Kidney (tissue), 22 donors: ENCODE results near the gene COL4A5. TPM values are rescaled to one million over a fixed set of nuclear protein-coding genes. Genes with fewer than 3 reads are reported as not detected.
"Not testable (repeated sequence)": the region's sequence is repeated elsewhere in the genome, so short reads cannot be mapped to it uniquely, and the experiment has no call there.

Source experiments
- DNase-seq, 5 donors: peaks; one replicate each; pipeline ENCODE4 v3.0.0-alpha.2; 2013 to 2020
- FAIRE-seq: peaks from 2 replicates; lab custom pipeline; 2012; peaks lifted over from hg19 to GRCh38; lab: Jason Lieb, UNC
- H3K27ac ChIP-seq, 2 donors: one replicate each; pipeline ENCODE4 v1.7.0; 2013; ENCODE audit warnings: low read depth in 2 of 2, low read length in 2 of 2, inconsistent platforms in 1 of 2
- H3K27me3 ChIP-seq: one replicate; pipeline ENCODE4 v1.7.1; 2013; ENCODE audit warnings: low read length, inconsistent platforms; ENCODE audit not compliant: control insufficient read depth, insufficient read depth
- H3K36me3 ChIP-seq, 3 donors: one replicate each; pipeline versions ENCODE4 v1.7.0 to v1.7.1; 2013; ENCODE audit warnings: low read length in 3 of 3, control low read depth in 1 of 3, inconsistent platforms in 1 of 3; ENCODE audit not compliant: insufficient read depth in 3 of 3, control insufficient read depth in 2 of 3
- H3K4me1 ChIP-seq, 3 donors: one replicate each; pipeline versions ENCODE4 v1.7.0 to v1.7.1; 2013; ENCODE audit warnings: low read length in 3 of 3, inconsistent platforms in 1 of 3, low read depth in 1 of 3; ENCODE audit not compliant: control insufficient read depth in 2 of 3, insufficient read depth in 2 of 3
- H3K4me3 ChIP-seq, 3 donors: one replicate each; pipeline versions ENCODE4 v1.7.0 to v1.8.1; 2013; ENCODE audit warnings: low read length in 3 of 3, control low read depth in 1 of 3, inconsistent platforms in 1 of 3
- H3K9ac ChIP-seq, 3 donors: one replicate each; pipeline versions ENCODE4 v1.7.0 to v1.7.1; 2013; ENCODE audit warnings: low read length in 3 of 3, control low read depth in 1 of 3, inconsistent platforms in 1 of 3
- H3K9me3 ChIP-seq, 3 donors: one replicate each; pipeline versions ENCODE4 v1.7.0 to v1.7.1; 2013; ENCODE audit warnings: low read length in 3 of 3, control low read depth in 1 of 3, inconsistent platforms in 1 of 3; ENCODE audit not compliant: control insufficient read depth in 2 of 3, insufficient read depth in 1 of 3
- CTCF ChIP-seq: IDR thresholded peaks from 3 replicates; pipeline ENCODE4 v1.5.1; 2012; ENCODE audit warnings: mild to moderate bottlenecking, moderate library complexity, borderline replicate concordance; ENCODE audit not compliant: insufficient read depth; ENCODE audit errors: extremely low read depth
- intact Hi-C: fragments of 100-400 bp; cut with DNase I; formaldehyde crosslinking; loops from one replicate; pipeline ENCODE4 v1.11.1; 2022
- long read RNA-seq, 10 donors: library from polyadenylated mRNA in 1 of 10; unstranded in 1 of 10; transcript quantifications; one replicate each; pipeline ENCODE4 v2.0.0 and lab custom pipeline, GENCODE V29; 2021 to 2026
- polyA plus RNA-seq: library from polyadenylated mRNA; stranded (reverse); fragments of 350-450 nt; fragmentation: Illumina TruSeq; extraction: RNeasy Lipid Tissue Mini Kit (QIAGEN cat#74804); gene quantifications from one replicate; pipeline ENCODE4 v1.2.3, GENCODE V29; 2014; ENCODE audit warnings: low read depth, low replicate concordance; ENCODE audit not compliant: insufficient read depth
- total RNA-seq: library from RNA; stranded (reverse); fragmentation: NEBNext Ultra II Directional; extraction: Animal tissue kit (Norgen Biotek cat#: 25700); gene quantifications from one replicate; pipeline ENCODE4 v1.2.1, GENCODE V29; 2021
- donor health status: control.
- donor health status: control.
- donor health status: control.
- donor health status: control.
- donor health status: control.
- donor health status: DM: yes; HTN: yes; CAD: no.
- donor health status: Normal renal cell carcinoma (clear cell type).

Gene COL4A5
- total RNA-seq (23.9 TPM), polyA plus RNA-seq (11.9 TPM)
- long read RNA-seq, donor 1, transcript COL4A5-212 (1 exons, 3,915 nt) = major isoform, 13 of 14 reads
- long read RNA-seq, donor 1, partial matches to known transcripts = 0 of 14 reads
- long read RNA-seq, donor 1, other reads (novel, unspliced or antisense) = 0 of 14 reads
- long read RNA-seq, donor 2, full-length matches to known transcripts = 15 of 15 reads
- long read RNA-seq, donor 2, partial matches to known transcripts = 0 of 15 reads
- long read RNA-seq, donor 2, other reads (novel, unspliced or antisense) = 0 of 15 reads
- long read RNA-seq, donor 3, transcript COL4A5-212 (1 exons, 3,915 nt) = major isoform, 14 of 22 reads
- long read RNA-seq, donor 3, partial matches to known transcripts = 7 of 22 reads
- long read RNA-seq, donor 3, other reads (novel, unspliced or antisense) = 0 of 22 reads
- long read RNA-seq, donor 4, full-length matches to known transcripts = 12 of 24 reads
- long read RNA-seq, donor 4, partial matches to known transcripts = 12 of 24 reads
- long read RNA-seq, donor 4, other reads (novel, unspliced or antisense) = 0 of 24 reads
- long read RNA-seq, donor 5, transcript COL4A5-212 (1 exons, 3,915 nt) = major isoform, 6 of 6 reads
- long read RNA-seq, donor 5, partial matches to known transcripts = 0 of 6 reads
- long read RNA-seq, donor 5, other reads (novel, unspliced or antisense) = 0 of 6 reads
- long read RNA-seq, donor 6, transcript COL4A5-212 (1 exons, 3,915 nt) = major isoform, 9 of 9 reads
- long read RNA-seq, donor 6, partial matches to known transcripts = 0 of 9 reads
- long read RNA-seq, donor 6, other reads (novel, unspliced or antisense) = 0 of 9 reads
- long read RNA-seq, donor 7, partial matches to known transcripts = 1 of 6 reads
- long read RNA-seq, donor 7, other reads (novel, unspliced or antisense) = 3 of 6 reads
- long read RNA-seq, donor 8, transcript COL4A5-212 (1 exons, 3,915 nt) = major isoform, 17 of 18 reads
- long read RNA-seq, donor 8, partial matches to known transcripts = 0 of 18 reads
- long read RNA-seq, donor 8, other reads (novel, unspliced or antisense) = 0 of 18 reads
- long read RNA-seq, donor 9, transcript COL4A5-212 (1 exons, 3,915 nt) = major isoform, 5 of 5 reads
- long read RNA-seq, donor 9, partial matches to known transcripts = 0 of 5 reads
- long read RNA-seq, donor 9, other reads (novel, unspliced or antisense) = 0 of 5 reads
- long read RNA-seq, donor 10, full-length matches to known transcripts = 26 of 47 reads
- long read RNA-seq, donor 10, partial matches to known transcripts = 21 of 47 reads
- long read RNA-seq, donor 10, other reads (novel, unspliced or antisense) = 0 of 47 reads

- H3K9me3 ChIP-seq = no peaks in the 10 kb centered on the region
- peak within 1 kb of the TSS in 1 of 2 donors; percentile 72 for H3K27ac ChIP-seq
- H3K9ac ChIP-seq = peak within 1 kb of the TSS in 2 of 3 donors; percentile 60 to 78
- H3K4me3 ChIP-seq = peak within 1 kb of the TSS; percentile 36 to 73 (median 69)
- peaks cover 5% of the 10 kb centered on the region for H3K27me3 ChIP-seq
- FAIRE-seq (no peak), DNase-seq (peak in 4 of 5 donors; percentile 76 to 92 (median 84))
- intact Hi-C loops = no loop called here
- no peaks in the 10 kb centered on the region for H3K36me3 ChIP-seq
- no peak for TF ChIP-seq CTCF
- no peaks in the 10 kb centered on the region for H3K4me1 ChIP-seq
These were observed at the start of gene COL4A5 for GRCh38 chrX:108439426-108439942. Gene COL4A5, plus strand, starts transcription at chrX:108439838. Its CDS starts 288 bp downstream, at chrX:108440126.

GRCh38 chrX:108390976-108391717, 48.5 kb upstream of the COL4A5 start:
- H3K9ac ChIP-seq, H3K9me3 ChIP-seq, H3K36me3 ChIP-seq, H3K4me1 ChIP-seq, H3K4me3 ChIP-seq, DNase-seq, H3K27me3 ChIP-seq, FAIRE-seq, intact Hi-C loops, H3K27ac ChIP-seq: not testable (repeated sequence)

- Histone ChIP-seq H3K9ac (no peak overlapping the region), H3K4me3 (no peak overlapping the region), H3K4me1 (no peaks in the 10 kb centered on the region), H3K27me3 (peaks cover 2% of the 10 kb centered on the region), H3K9me3 (no peaks in the 10 kb centered on the region), H3K36me3 (no peaks in the 10 kb centered on the region), H3K27ac (no peak overlapping the region)
- no peak for TF ChIP-seq CTCF
- intact Hi-C loops = no loop called here
- peak in 1 of 5 donors; percentile 4 for DNase-seq
- no peak for FAIRE-seq
These were observed 43.3 kb upstream of the COL4A5 start for GRCh38 chrX:108396188-108396891.
